Measurements from ENCODE around the gene THRA.

GRCh38 chr17:40121181-40122135, 58.7 kb downstream of the THRA start, which contains the start of gene MSL1:
- no peak for TF ChIP-seq GATA2 (IDR thresholded peaks at IDR 0.05; ENCODE audit: low read depth, low read length)
- no peak for TF ChIP-seq GATA3 (IDR thresholded peaks at IDR 0.05; ENCODE audit: low read depth, low read length)
